SK-N-SH (cell line): Measurements from ENCODE around the gene SLCO2B1.

Experiments used
- CTCF ChIP-seq: fragments of 200-600 bp; sonication (generic); IDR thresholded peaks from 2 replicates; pipeline ENCODE4 v1.6.1; 2017; ENCODE audit warnings: antibody characterized with exemption, mild to moderate bottlenecking, moderate library complexity
- GATA2 ChIP-seq: sonication (generic); formaldehyde crosslinking; IDR thresholded peaks from 2 replicates; pipeline ENCODE4 v1.5.0; 2020; ENCODE audit warnings: mild to moderate bottlenecking, missing genetic modification reagents
- IRF3 ChIP-seq: fragments of 150-350 bp; IDR thresholded peaks from 2 replicates; pipeline ENCODE4 v1.6.1; 2016; ENCODE audit warnings: mild to moderate bottlenecking, low read depth, low read length
- POLR2AphosphoS5 ChIP-seq: IDR thresholded peaks from 2 replicates; pipeline ENCODE4 v1.6.1; 2012; ENCODE audit warnings: low read depth, low read length
- TEAD4 ChIP-seq: IDR thresholded peaks from 2 replicates; pipeline ENCODE4 v1.4.0; 2012; ENCODE audit warnings: mild to moderate bottlenecking, borderline replicate concordance; ENCODE audit not compliant: insufficient read depth
- USF1 ChIP-seq: IDR thresholded peaks from 2 replicates; pipeline ENCODE4 v1.4.0; 2012; ENCODE audit warnings: low read depth, borderline replicate concordance
- ZBTB33 ChIP-seq: IDR thresholded peaks from 2 replicates; pipeline ENCODE4 v1.4.0; 2012; ENCODE audit warnings: low read depth, borderline replicate concordance

- TF ChIP-seq CTCF: no peak
- TF ChIP-seq POLR2AphosphoS5: no peak
- no peak for TF ChIP-seq USF1
- TF ChIP-seq GATA2 (CRISPR knock-in tag): no peak
- TF ChIP-seq IRF3: no peak
- no peak for TF ChIP-seq ZBTB33
- TF ChIP-seq TEAD4: no peak
These were observed 13.3 kb downstream of the SLCO2B1 start for GRCh38 chr11:75163921-75164849.
